WTC11 (cell line): ENCODE measurements around the gene CYP1A2.

Experiments used
- CREB1 ChIP-seq: sonication (generic); formaldehyde crosslinking; IDR thresholded peaks from 2 replicates; pipeline ENCODE4 v1.8.0; 2023; ENCODE audit warnings: mild to moderate bottlenecking, missing genetic modification reagents
- CTCF ChIP-seq: fragments of 200-600 bp; IDR thresholded peaks from 2 replicates; pipeline ENCODE4 v1.8.0; 2022; ENCODE audit warnings: antibody characterized with exemption
- ELF4 ChIP-seq: sonication (generic); formaldehyde crosslinking; IDR thresholded peaks from 2 replicates; pipeline ENCODE4 v1.8.1; 2022; ENCODE audit warnings: low read depth, mild to moderate bottlenecking, moderate library complexity, missing genetic modification reagents
- ETV6 ChIP-seq: sonication (generic); formaldehyde crosslinking; IDR thresholded peaks from 2 replicates; pipeline ENCODE4 v1.8.1; 2022; ENCODE audit warnings: mild to moderate bottlenecking, missing genetic modification reagents
- GABPB1 ChIP-seq: sonication (generic); formaldehyde crosslinking; IDR thresholded peaks from 2 replicates; pipeline ENCODE4 v1.8.1; 2023; ENCODE audit warnings: mild to moderate bottlenecking, missing genetic modification reagents
- MLX ChIP-seq: sonication (generic); formaldehyde crosslinking; IDR thresholded peaks from 2 replicates; pipeline ENCODE4 v1.8.1; 2023; ENCODE audit warnings: mild to moderate bottlenecking, missing genetic modification reagents, moderate library complexity
- NR3C1 ChIP-seq: sonication (generic); formaldehyde crosslinking; conservative IDR thresholded peaks from 2 replicates; pipeline ENCODE4 v1.8.1; 2023; ENCODE audit warnings: low read depth, mild to moderate bottlenecking, missing genetic modification reagents
- ZNF423 ChIP-seq: fragments of 250-450 bp; sonication (Bioruptor Pico); IDR thresholded peaks from 2 replicates; pipeline ENCODE4 v2.1.2; 2022; ENCODE audit warnings: mild to moderate bottlenecking, moderate library complexity
- ZSCAN18 ChIP-seq: fragments of 250-450 bp; sonication (Bioruptor Pico); IDR thresholded peaks from 2 replicates; pipeline ENCODE4 v2.1.2; 2022; ENCODE audit warnings: mild to moderate bottlenecking, moderate library complexity

GRCh38 chr15:74730619-74731316 is 17.9 kb upstream of the CYP1A2 start:
- no peak for TF ChIP-seq MLX (CRISPR knock-in tag)
- TF ChIP-seq ELF4, result no peak
- no peak for TF ChIP-seq ZSCAN18 (CRISPR knock-in tag)
- TF ChIP-seq ETV6 (CRISPR knock-in tag), result no peak
- no peak for TF ChIP-seq CTCF
- no peak for TF ChIP-seq CREB1
- no peak for TF ChIP-seq NR3C1 (CRISPR knock-in tag)
- TF ChIP-seq GABPB1 (CRISPR knock-in tag), result peak; percentile 63; the same call in 1 of the 2 replicates
- TF ChIP-seq ZNF423 (CRISPR knock-in tag), result no peak
